CD4-positive, alpha-beta T cell treated with Interleukin-4 for 4 hours (primary cell): Measurements from ENCODE around the gene BTNL8.
"Not testable (repeated sequence)": the region's sequence is repeated elsewhere in the genome, so short reads cannot be mapped to it uniquely, and the experiment has no call there.

Experiments used
- DNase-seq: peaks from one replicate; pipeline ENCODE4 v3.0.0-alpha.2; 2020

BTNL8 gene

GRCh38 chr5:180875860-180876426 lies 23.0 kb upstream of the BTNL8 start:
- no peak for DNase-seq

- DNase-seq, result not testable (repeated sequence)
These were observed 13.0 kb upstream of the BTNL8 start for GRCh38 chr5:180885845-180886529.

GRCh38 chr5:180889381-180889780 lies 9.6 kb upstream of the BTNL8 start:
- no peak for DNase-seq

GRCh38 chr5:180895330-180895729 lies 3.6 kb upstream of the BTNL8 start:
- DNase-seq, result not testable (repeated sequence)

- no peak for DNase-seq
These were observed 1.2 kb downstream of the BTNL8 start for GRCh38 chr5:180900178-180900577.

GRCh38 chr5:180901319-180902009 lies 2.5 kb downstream of the BTNL8 start:
- no peak for DNase-seq

GRCh38 chr5:180908400-180908799 lies 9.4 kb downstream of the BTNL8 start:
- no peak for DNase-seq

GRCh38 chr5:180908998-180909731 lies 10.2 kb downstream of the BTNL8 start:
- DNase-seq, result no peak

- no peak for DNase-seq
These were observed 10.8 kb downstream of the BTNL8 start for GRCh38 chr5:180909782-180910181.

- DNase-seq, result no peak
These were observed 11.2 kb downstream of the BTNL8 start for GRCh38 chr5:180910182-180910581.

- no peak for DNase-seq
These were observed 11.8 kb downstream of the BTNL8 start for GRCh38 chr5:180910735-180911134.

- DNase-seq, result no peak
These were observed 15.7 kb downstream of the BTNL8 start for GRCh38 chr5:180914646-180915045.

- DNase-seq, result no peak
These were observed 17.0 kb downstream of the BTNL8 start for GRCh38 chr5:180915924-180916323.

- DNase-seq, result no peak
These were observed 19.4 kb downstream of the BTNL8 start for GRCh38 chr5:180918380-180918779.

GRCh38 chr5:180920710-180921109 lies 21.8 kb downstream of the BTNL8 start:
- no peak for DNase-seq

GRCh38 chr5:180922932-180923331 lies 24.0 kb downstream of the BTNL8 start:
- DNase-seq, result no peak

GRCh38 chr5:180932660-180933059 lies 33.7 kb downstream of the BTNL8 start:
- no peak for DNase-seq

- DNase-seq, result no peak
These were observed 36.2 kb downstream of the BTNL8 start for GRCh38 chr5:180935203-180935602.

- no peak for DNase-seq
These were observed 39.3 kb downstream of the BTNL8 start for GRCh38 chr5:180938294-180938693.

GRCh38 chr5:180950291-180950949 lies 51.5 kb downstream of the BTNL8 start:
- DNase-seq, result no peak

- no peak for DNase-seq
These were observed 60.7 kb downstream of the BTNL8 start for GRCh38 chr5:180959661-180960060.

- DNase-seq, result no peak
These were observed 61.2 kb downstream of the BTNL8 start for GRCh38 chr5:180960209-180960608.

- no peak for DNase-seq
These were observed 70.4 kb downstream of the BTNL8 start for GRCh38 chr5:180969406-180969805.
